ENCODE measurements around the gene KCNK6. TPM values are rescaled to one million over a fixed set of nuclear protein-coding genes. Genes with fewer than 3 reads are reported as not detected.

Gene KCNK6
- total and polyA plus RNA-seq, 12 donors = 4.5 to 31.6 (median 10.8) TPM

DNA sequence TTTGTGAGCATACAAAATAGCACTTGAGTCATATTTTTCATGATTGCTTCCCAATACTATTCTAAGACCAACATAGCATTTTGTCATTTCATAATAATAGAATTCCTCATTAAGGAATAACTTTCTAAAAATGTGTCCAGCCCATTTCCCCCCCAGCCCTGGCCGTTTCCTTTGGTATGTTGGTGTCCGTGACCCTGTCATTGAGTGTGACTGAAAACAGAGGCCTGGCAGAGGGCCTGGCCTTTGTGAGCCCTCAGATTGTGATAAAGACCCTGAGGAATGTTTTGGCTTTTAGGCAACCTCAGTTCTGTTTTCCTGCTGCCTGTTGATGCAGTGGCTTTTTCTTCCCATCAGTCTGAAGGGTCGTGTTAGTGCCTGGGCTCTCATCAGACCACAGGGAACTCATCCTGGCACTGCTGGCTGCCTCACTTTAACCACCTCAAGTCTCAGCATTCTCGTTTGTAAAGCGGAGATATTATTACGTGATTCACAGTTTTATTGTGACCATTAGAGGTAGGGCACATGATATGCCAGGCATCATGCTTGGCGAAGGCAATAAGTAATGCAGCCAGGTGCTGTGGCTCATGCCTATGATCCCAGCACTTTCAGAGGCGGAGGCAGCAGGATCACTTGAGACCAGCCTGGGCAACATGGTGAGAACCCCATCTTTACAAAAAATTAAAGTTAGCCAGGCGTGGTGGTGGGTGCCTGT, 41.5 kb upstream of the KCNK6 start:
- WGBS, 2 donors = 28 to 30% methylated on average over 9 of the region's 9 CpGs
- intact Hi-C loops (cut with DNase I) = loop anchor here in 4 of 10 donors (1.0 to 5.0 kb wide), 3 partner anchors 37 to 44 kb away; partner anchors contain the start of genes YIF1B (in 3 of the 4) and KCNK6 (in 2 of the 4)
- peak; percentile 88 to 95 (median 94) for ATAC-seq
- H3K4me1 ChIP-seq = peaks cover 12 to 87% (median 59%) of the 10 kb centered on the region in 9 donors
- H3K27me3 ChIP-seq = no peaks in the 10 kb centered on the region
- H3K4me3 ChIP-seq = peak overlapping the region in 3 of 10 donors; percentile 13 to 16 (median 16)
- H3K27ac ChIP-seq = peak overlapping the region; percentile 64 to 92 (median 84)
- H3K36me3 ChIP-seq = no peaks in the 10 kb centered on the region
- TF ChIP-seq, protein P1, sequence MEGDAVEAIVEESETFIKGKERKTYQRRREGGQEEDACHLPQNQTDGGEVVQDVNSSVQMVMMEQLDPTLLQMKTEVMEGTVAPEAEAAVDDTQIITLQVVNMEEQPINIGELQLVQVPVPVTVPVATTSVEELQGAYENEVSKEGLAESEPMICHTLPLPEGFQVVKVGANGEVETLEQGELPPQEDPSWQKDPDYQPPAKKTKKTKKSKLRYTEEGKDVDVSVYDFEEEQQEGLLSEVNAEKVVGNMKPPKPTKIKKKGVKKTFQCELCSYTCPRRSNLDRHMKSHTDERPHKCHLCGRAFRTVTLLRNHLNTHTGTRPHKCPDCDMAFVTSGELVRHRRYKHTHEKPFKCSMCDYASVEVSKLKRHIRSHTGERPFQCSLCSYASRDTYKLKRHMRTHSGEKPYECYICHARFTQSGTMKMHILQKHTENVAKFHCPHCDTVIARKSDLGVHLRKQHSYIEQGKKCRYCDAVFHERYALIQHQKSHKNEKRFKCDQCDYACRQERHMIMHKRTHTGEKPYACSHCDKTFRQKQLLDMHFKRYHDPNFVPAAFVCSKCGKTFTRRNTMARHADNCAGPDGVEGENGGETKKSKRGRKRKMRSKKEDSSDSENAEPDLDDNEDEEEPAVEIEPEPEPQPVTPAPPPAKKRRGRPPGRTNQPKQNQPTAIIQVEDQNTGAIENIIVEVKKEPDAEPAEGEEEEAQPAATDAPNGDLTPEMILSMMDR (IDR thresholded peaks at IDR 0.05) = no peak
- H3K9me3 ChIP-seq = no peaks in the 10 kb centered on the region
- DNase-seq = peak; percentile 61 to 85

DNA sequence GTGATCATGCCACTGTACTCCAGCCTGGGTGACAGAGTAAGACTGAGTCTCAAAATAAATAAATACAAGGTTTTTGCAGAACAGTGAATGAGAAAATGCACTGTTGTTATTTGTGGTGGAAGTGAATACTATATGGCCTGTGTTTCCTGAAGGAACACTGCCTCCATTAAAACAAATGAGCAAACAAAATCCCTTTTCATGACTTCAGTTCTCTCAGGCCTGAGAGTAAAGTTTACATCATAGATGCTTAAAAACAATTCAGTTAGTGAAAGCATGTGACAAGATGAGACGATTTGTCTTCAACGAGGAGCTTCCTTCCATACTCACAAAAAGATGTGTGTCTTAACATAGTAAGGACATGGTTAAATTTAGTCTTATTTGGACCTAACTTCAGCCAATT, 40.9 kb upstream of the KCNK6 start:
- WGBS, 2 donors = 31 to 34% methylated on average over 2 of the region's 2 CpGs
- Histone ChIP-seq H3K4me1 (peaks cover 12 to 87% (median 59%) of the 10 kb centered on the region in 9 donors), H3K36me3 (no peaks in the 10 kb centered on the region), H3K9me3 (no peaks in the 10 kb centered on the region), H3K27ac (peak overlapping the region; percentile 64 to 92 (median 84)), H3K27me3 (no peaks in the 10 kb centered on the region), H3K4me3 (peak overlapping the region in 1 of 10 donors; percentile 16)
- ATAC-seq (no peak), DNase-seq (no peak)
- intact Hi-C loops (cut with DNase I) = loop anchor here in 4 of 10 donors (1.0 to 5.0 kb wide), 3 partner anchors 37 to 44 kb away; partner anchors contain the start of genes YIF1B (in 3 of the 4) and KCNK6 (in 2 of the 4)
- TF ChIP-seq, protein P1 (IDR thresholded peaks at IDR 0.05) = no peak

DNA sequence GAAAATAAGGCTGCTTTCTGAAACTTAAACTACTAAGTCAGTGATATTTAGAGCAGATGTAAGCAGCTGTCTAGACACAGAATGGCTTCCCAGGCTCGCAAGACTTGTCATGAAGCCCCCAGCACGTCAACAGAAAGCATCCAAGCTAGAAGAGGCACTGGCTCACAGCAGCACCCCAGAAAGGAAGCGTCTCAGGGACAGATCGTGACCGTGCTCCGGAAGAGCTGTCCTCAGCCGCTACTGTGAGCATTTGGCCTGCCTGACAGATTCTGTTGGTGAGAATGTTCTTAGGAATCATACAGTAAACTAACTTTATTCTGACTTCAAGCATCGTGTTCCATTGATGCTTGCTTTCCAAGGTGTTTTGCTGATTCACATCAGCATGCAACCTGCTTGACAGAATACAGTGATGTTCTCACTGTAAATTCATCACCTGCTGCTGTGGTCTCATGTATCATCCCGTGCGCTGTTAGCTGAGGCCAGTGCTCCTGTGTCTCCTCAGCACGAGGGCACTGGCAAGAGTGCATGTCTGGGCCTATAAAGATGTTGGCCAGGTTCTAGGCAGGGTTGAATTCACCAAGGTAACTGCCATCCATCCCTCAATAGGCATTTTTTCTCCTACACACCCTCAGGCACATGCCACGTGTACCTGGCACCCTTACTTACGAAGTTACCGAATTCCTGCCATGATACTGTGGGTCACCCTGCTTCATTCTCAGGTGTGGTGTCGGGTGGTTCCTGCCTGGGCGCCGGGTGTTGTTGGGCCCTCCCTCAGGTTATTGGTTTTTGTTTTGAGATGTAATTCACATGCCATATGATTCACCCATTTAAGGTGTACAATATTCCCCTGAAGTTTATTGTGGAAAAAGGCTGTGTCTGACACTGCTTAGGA, 39.4 kb upstream of the KCNK6 start:
- Histone ChIP-seq H3K4me1 (peaks cover 9 to 73% (median 47%) of the 10 kb centered on the region in 9 donors), H3K27me3 (no peaks in the 10 kb centered on the region), H3K27ac (peak overlapping the region in 9 of 10 donors; percentile 15 to 92 (median 84)), H3K4me3 (no peak overlapping the region), H3K36me3 (no peaks in the 10 kb centered on the region), H3K9me3 (no peaks in the 10 kb centered on the region)
- 51 to 56% methylated on average over 17 of the region's 17 CpGs for WGBS, 2 donors
- TF ChIP-seq, protein P1 (IDR thresholded peaks at IDR 0.05) = no peak
- ATAC-seq (peak in 1 of 8 donors; percentile 53), DNase-seq (no peak)
- intact Hi-C loops (cut with DNase I) = loop anchor here in 1 of 10 donors (5.0 kb wide), 1 partner anchor 37 kb away; the partner anchor contains the start of genes KCNK6 and YIF1B
